GM12878 (cell line): ENCODE measurements around the gene COL1A1. TPM values are rescaled to one million over a fixed set of nuclear protein-coding genes. Genes with fewer than 3 reads are reported as not detected.

ENCODE experiments used
- ATAC-seq: fragments of 200-7000 bp; cut with Tn5 transposase; 3 replicates; pipeline ENCODE4 v1.9.1; 2020; ENCODE audit warnings: mild to moderate bottlenecking, moderate library complexity
- BruUV-seq: library from RNA; stranded (reverse); fragments of 400-500 nt; replicated peaks from 2 replicates; lab custom pipeline; 2021; lab: Mats Ljungman, UMichigan
- CTCF ChIA-PET: fragments of 300-600 bp; sonication (Branson Sonifier 250); formaldehyde crosslinking; extraction: SDS; loops from one replicate; lab custom pipeline; 2021; ENCODE audit warnings: inconsistent platforms; lab: Yijun Ruan, JAX
- POLR2A ChIA-PET: fragments of 350-600 bp; formaldehyde crosslinking; extraction: SDS; loops from one replicate; lab custom pipeline; 2021; ENCODE audit warnings: inconsistent platforms; lab: Charles Lee
- RAD21 ChIA-PET: fragments of 300-600 bp; sonication (Branson Sonifier 250); formaldehyde crosslinking; loops from one replicate; lab custom pipeline; 2023; ENCODE audit warnings: antibody characterized with exemption; ENCODE audit not compliant: unreplicated experiment; lab: Charles Lee
- SMC1A ChIA-PET: fragments of 300-600 bp; sonication (Branson Sonifier 250); formaldehyde crosslinking; loops from one replicate; lab custom pipeline; 2023; ENCODE audit not compliant: unreplicated experiment, uncharacterized antibody; lab: Charles Lee
- DNase-seq: peaks from one replicate; pipeline ENCODE4 v3.0.0-alpha.2; 2011; ENCODE audit warnings: low read depth, low spot score
- FAIRE-seq: peaks from 3 replicates; lab custom pipeline; 2011; peaks lifted over from hg19 to GRCh38; lab: Jason Lieb, UNC
- H2AFZ ChIP-seq: 2 replicates; pipeline ENCODE4 v1.6.0; 2011; ENCODE audit warnings: low read depth, low read length, control low read depth; ENCODE audit not compliant: control insufficient read depth
- H3K27ac ChIP-seq: 2 replicates; pipeline ENCODE4 v1.5.1; 2011; ENCODE audit warnings: control low read depth; ENCODE audit not compliant: control insufficient read depth, insufficient read depth
- H3K27me3 ChIP-seq, 2 experiments: replicated peaks in 1 of 2; 2 replicates each; pipeline versions ENCODE4 v1.6.0 to v1.6.1; 2011; ENCODE audit warnings: low read length in 1 of 2; ENCODE audit not compliant: control insufficient read depth in 2 of 2, insufficient read depth in 2 of 2
- H3K36me3 ChIP-seq, 2 experiments: 2 replicates each; pipeline ENCODE4 v1.5.1; 2011; ENCODE audit warnings: low read length in 1 of 2; ENCODE audit not compliant: control insufficient read depth in 2 of 2, insufficient read depth in 2 of 2
- H3K4me1 ChIP-seq: 2 replicates; pipeline ENCODE4 v1.6.1; 2011; ENCODE audit warnings: mild to moderate bottlenecking, low read length, moderate library complexity, mixed read lengths; ENCODE audit not compliant: control insufficient read depth, insufficient read depth
- H3K4me2 ChIP-seq: 2 replicates; pipeline ENCODE4 v1.6.0; 2011; ENCODE audit warnings: control low read depth; ENCODE audit not compliant: control insufficient read depth, insufficient read depth
- H3K4me3 ChIP-seq: fragments of 200-600 bp; sonication (generic); 2 replicates; pipeline ENCODE4 v1.5.1; 2016
- H3K79me2 ChIP-seq: 2 replicates; pipeline ENCODE4 v1.6.0; 2011; ENCODE audit warnings: low read length; ENCODE audit not compliant: control insufficient read depth, insufficient read depth
- H3K9ac ChIP-seq: 2 replicates; pipeline ENCODE4 v1.8.0; 2011; ENCODE audit warnings: low read length, control low read depth, mixed read lengths; ENCODE audit not compliant: control insufficient read depth, insufficient read depth
- H3K9me3 ChIP-seq: replicated peaks from 3 replicates; pipeline ENCODE4 v1.5.1; 2011; ENCODE audit warnings: mild to moderate bottlenecking, low read length; ENCODE audit not compliant: control insufficient read depth, insufficient read depth
- H4K20me1 ChIP-seq: 2 replicates; pipeline ENCODE4 v1.6.0; 2011; ENCODE audit not compliant: control insufficient read depth, insufficient read depth
- CBFB ChIP-seq: IDR thresholded peaks from 2 replicates; pipeline ENCODE4 v1.6.1; 2016; ENCODE audit warnings: antibody characterized with exemption, low read depth
- FOXK2 ChIP-seq: fragments of 450-650 bp; IDR thresholded peaks from 2 replicates; pipeline ENCODE4 v1.6.1; 2017; ENCODE audit warnings: mild to moderate bottlenecking, moderate library complexity
- NFIC ChIP-seq: IDR thresholded peaks from 2 replicates; pipeline ENCODE4 v1.6.1; 2012; ENCODE audit warnings: low read depth, mild to moderate bottlenecking, inconsistent platforms, low read length, moderate library complexity
- STAT1 ChIP-seq: fragments of 450-650 bp; conservative IDR thresholded peaks from 2 replicates; pipeline ENCODE4 v1.6.1; 2014; ENCODE audit warnings: antibody characterized with exemption, mild to moderate bottlenecking
- WGBS: methylation state at CpG from one replicate; pipeline ENCODE4 v1.1.6; 2016; ENCODE audit warnings: low lambda C conversion rate; ENCODE audit not compliant: insufficient replicate concordance, insufficient coverage; ENCODE audit errors: missing lambda C conversion rate; 5-methylcytosine and 5-hydroxymethylcytosine counted together
- in situ Hi-C: fragments of 300-500 bp; cut with MboI; formaldehyde crosslinking; loops from 9 replicates; pipeline ENCODE4 v1.14.3; 2018; ENCODE audit warnings: mixed read lengths
- intact Hi-C: fragments of 100-400 bp; cut with micrococcal nuclease; formaldehyde crosslinking; loops from one replicate; pipeline ENCODE4 v1.14.2; 2022; ENCODE audit not compliant: unreplicated experiment
- polyA plus RNA-seq, 11 experiments: library from polyadenylated mRNA; depleted of rRNA in 4 of 11; unstranded in 6 of 11; stranded (reverse) in 5 of 11; fragments of >200 nt; fragmentation: Nextera tagmentation in 4 of 11; fragmentation: Illumina TruSeq in 1 of 11; extraction: Ambion mirVana in 4 of 11; extraction: Trizol in 1 of 11; gene quantifications; 1 replicate in 1 of 11; 2 replicates in 10 of 11; pipeline versions ENCODE4 v1.2.1 to v1.2.3, GENCODE V29; 2011 to 2016; ENCODE audit warnings: inconsistent platforms in 2 of 11, missing spikeins in 2 of 11, low read depth in 1 of 11
- total RNA-seq, 4 experiments: library from RNA; depleted of rRNA in 3 of 4; stranded (reverse); fragments of >200 nt in 3 of 4; fragmentation: Illumina TruSeq in 1 of 4; extraction: Trizol in 1 of 4; gene quantifications; 2 replicates each; pipeline versions ENCODE4 v1.2.1 to v1.2.3, GENCODE V29; 2013 to 2021
- TF ChIP-seq, protein P1 (sequence below): fragments of 450-650 bp; formaldehyde crosslinking; IDR thresholded peaks from 2 replicates; pipeline ENCODE4 v1.4.0; 2020; ENCODE audit warnings: mild to moderate bottlenecking, moderate library complexity
- TF ChIP-seq, protein P2 (sequence below): fragments of 450-650 bp; IDR thresholded peaks from 2 replicates; pipeline ENCODE4 v1.6.1; 2016; ENCODE audit warnings: mild to moderate bottlenecking
- TF ChIP-seq, protein P3 (sequence below): fragments of 450-650 bp; IDR thresholded peaks from 2 replicates; pipeline ENCODE4 v1.6.1; 2017; ENCODE audit warnings: borderline replicate concordance
- TF ChIP-seq, protein P4 (sequence below): fragments of 450-650 bp; IDR thresholded peaks from 2 replicates; pipeline ENCODE4 v1.6.1; 2017; ENCODE audit warnings: mild to moderate bottlenecking, moderate library complexity
- TF ChIP-seq, protein P5 (sequence below): fragments of 450-650 bp; formaldehyde crosslinking; IDR thresholded peaks from 2 replicates; pipeline ENCODE4 v1.5.0; 2022; ENCODE audit warnings: mild to moderate bottlenecking, missing genetic modification characterization

Gene COL1A1
- total and polyA plus RNA-seq, 10 of the 15 experiments (the other 5 are each of a cell fraction or from before 2014, with no cell fraction given), result 0.18 to 7.7 (median 2.3) TPM

DNA sequence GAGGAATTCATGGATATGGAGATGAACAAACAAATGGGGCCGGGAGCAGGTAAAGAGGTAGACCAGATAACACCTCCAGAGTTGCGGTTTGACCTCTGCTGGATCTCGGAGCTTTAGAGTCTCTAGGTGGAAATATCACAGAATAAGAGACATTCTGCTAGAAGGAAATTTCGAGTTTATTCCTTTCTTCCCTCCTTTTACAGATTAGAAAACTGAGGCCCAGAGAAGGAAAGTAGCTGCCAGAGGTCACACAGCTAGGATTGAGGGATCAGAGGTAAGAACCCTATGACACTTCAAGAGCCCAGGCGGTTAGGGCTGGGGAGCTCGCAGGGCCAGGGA is 7.7 kb upstream of the COL1A1 start:
- no peaks in the 10 kb centered on the region for H3K36me3 ChIP-seq
- H3K27me3 ChIP-seq, result peaks cover 6% of the 10 kb centered on the region in 2 experiments; a peak in 2 of 4 replicates
- intact Hi-C loops (no loop called here), in situ Hi-C loops (loop anchor here (5.0 kb wide), 1 partner anchor 63 kb away; the partner anchor contains the start of gene TMEM92)
- ChIA-PET RAD21 (interaction anchor here (1.6 to 2.5 kb wide), 2 partner anchors 9 to 65 kb away, joined by 4 to 9 read pairs; partner anchors contain the start of genes COL1A1 and TMEM92), CTCF (interaction anchor here (5.9 kb wide), 1 partner anchor 8 kb away, joined by 68 read pairs; the partner anchor contains the start of gene COL1A1), SMC1A (interaction anchor here (1.0 kb wide), 1 partner anchor 82 kb away, joined by 3 read pairs; no protein-coding TSS in a partner anchor), POLR2A (no interaction called here)
- H2AFZ ChIP-seq, result no peak overlapping the region
- no TSS peak for BruUV-seq
- no peaks in the 10 kb centered on the region for H4K20me1 ChIP-seq
- H3K4me2 ChIP-seq, result no peak overlapping the region
- H3K9me3 ChIP-seq, result no peaks in the 10 kb centered on the region
- no peaks in the 10 kb centered on the region for H3K79me2 ChIP-seq
- H3K9ac ChIP-seq, result no peak overlapping the region
- FAIRE-seq, result no peak
- no peak overlapping the region for H3K27ac ChIP-seq
- no peak for DNase-seq
- H3K4me3 ChIP-seq, result no peak overlapping the region
- H3K4me1 ChIP-seq, result peaks cover 12% of the 10 kb centered on the region
- ATAC-seq, result no peak
- WGBS, result 31% methylated on average over 6 of the region's 6 CpGs
- TF ChIP-seq, protein P1, sequence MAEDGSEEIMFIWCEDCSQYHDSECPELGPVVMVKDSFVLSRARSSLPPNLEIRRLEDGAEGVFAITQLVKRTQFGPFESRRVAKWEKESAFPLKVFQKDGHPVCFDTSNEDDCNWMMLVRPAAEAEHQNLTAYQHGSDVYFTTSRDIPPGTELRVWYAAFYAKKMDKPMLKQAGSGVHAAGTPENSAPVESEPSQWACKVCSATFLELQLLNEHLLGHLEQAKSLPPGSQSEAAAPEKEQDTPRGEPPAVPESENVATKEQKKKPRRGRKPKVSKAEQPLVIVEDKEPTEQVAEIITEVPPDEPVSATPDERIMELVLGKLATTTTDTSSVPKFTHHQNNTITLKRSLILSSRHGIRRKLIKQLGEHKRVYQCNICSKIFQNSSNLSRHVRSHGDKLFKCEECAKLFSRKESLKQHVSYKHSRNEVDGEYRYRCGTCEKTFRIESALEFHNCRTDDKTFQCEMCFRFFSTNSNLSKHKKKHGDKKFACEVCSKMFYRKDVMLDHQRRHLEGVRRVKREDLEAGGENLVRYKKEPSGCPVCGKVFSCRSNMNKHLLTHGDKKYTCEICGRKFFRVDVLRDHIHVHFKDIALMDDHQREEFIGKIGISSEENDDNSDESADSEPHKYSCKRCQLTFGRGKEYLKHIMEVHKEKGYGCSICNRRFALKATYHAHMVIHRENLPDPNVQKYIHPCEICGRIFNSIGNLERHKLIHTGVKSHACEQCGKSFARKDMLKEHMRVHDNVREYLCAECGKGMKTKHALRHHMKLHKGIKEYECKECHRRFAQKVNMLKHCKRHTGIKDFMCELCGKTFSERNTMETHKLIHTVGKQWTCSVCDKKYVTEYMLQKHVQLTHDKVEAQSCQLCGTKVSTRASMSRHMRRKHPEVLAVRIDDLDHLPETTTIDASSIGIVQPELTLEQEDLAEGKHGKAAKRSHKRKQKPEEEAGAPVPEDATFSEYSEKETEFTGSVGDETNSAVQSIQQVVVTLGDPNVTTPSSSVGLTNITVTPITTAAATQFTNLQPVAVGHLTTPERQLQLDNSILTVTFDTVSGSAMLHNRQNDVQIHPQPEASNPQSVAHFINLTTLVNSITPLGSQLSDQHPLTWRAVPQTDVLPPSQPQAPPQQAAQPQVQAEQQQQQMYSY (CRISPR knock-in tag), result no peak
- TF ChIP-seq, protein P2, sequence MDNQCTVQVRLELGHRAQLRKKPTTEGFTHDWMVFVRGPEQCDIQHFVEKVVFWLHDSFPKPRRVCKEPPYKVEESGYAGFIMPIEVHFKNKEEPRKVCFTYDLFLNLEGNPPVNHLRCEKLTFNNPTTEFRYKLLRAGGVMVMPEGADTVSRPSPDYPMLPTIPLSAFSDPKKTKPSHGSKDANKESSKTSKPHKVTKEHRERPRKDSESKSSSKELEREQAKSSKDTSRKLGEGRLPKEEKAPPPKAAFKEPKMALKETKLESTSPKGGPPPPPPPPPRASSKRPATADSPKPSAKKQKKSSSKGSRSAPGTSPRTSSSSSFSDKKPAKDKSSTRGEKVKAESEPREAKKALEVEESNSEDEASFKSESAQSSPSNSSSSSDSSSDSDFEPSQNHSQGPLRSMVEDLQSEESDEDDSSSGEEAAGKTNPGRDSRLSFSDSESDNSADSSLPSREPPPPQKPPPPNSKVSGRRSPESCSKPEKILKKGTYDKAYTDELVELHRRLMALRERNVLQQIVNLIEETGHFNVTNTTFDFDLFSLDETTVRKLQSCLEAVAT, result no peak
- TF ChIP-seq FOXK2 (no peak), STAT1 (no peak), NFIC (no peak), CBFB (no peak)
- TF ChIP-seq, protein P3, sequence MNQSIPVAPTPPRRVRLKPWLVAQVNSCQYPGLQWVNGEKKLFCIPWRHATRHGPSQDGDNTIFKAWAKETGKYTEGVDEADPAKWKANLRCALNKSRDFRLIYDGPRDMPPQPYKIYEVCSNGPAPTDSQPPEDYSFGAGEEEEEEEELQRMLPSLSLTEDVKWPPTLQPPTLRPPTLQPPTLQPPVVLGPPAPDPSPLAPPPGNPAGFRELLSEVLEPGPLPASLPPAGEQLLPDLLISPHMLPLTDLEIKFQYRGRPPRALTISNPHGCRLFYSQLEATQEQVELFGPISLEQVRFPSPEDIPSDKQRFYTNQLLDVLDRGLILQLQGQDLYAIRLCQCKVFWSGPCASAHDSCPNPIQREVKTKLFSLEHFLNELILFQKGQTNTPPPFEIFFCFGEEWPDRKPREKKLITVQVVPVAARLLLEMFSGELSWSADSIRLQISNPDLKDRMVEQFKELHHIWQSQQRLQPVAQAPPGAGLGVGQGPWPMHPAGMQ, result no peak
- TF ChIP-seq, protein P4, sequence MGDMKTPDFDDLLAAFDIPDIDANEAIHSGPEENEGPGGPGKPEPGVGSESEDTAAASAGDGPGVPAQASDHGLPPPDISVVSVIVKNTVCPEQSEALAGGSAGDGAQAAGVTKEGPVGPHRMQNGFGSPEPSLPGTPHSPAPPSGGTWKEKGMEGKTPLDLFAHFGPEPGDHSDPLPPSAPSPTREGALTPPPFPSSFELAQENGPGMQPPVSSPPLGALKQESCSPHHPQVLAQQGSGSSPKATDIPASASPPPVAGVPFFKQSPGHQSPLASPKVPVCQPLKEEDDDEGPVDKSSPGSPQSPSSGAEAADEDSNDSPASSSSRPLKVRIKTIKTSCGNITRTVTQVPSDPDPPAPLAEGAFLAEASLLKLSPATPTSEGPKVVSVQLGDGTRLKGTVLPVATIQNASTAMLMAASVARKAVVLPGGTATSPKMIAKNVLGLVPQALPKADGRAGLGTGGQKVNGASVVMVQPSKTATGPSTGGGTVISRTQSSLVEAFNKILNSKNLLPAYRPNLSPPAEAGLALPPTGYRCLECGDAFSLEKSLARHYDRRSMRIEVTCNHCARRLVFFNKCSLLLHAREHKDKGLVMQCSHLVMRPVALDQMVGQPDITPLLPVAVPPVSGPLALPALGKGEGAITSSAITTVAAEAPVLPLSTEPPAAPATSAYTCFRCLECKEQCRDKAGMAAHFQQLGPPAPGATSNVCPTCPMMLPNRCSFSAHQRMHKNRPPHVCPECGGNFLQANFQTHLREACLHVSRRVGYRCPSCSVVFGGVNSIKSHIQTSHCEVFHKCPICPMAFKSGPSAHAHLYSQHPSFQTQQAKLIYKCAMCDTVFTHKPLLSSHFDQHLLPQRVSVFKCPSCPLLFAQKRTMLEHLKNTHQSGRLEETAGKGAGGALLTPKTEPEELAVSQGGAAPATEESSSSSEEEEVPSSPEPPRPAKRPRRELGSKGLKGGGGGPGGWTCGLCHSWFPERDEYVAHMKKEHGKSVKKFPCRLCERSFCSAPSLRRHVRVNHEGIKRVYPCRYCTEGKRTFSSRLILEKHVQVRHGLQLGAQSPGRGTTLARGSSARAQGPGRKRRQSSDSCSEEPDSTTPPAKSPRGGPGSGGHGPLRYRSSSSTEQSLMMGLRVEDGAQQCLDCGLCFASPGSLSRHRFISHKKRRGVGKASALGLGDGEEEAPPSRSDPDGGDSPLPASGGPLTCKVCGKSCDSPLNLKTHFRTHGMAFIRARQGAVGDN, result no peak
- TF ChIP-seq, protein P5, sequence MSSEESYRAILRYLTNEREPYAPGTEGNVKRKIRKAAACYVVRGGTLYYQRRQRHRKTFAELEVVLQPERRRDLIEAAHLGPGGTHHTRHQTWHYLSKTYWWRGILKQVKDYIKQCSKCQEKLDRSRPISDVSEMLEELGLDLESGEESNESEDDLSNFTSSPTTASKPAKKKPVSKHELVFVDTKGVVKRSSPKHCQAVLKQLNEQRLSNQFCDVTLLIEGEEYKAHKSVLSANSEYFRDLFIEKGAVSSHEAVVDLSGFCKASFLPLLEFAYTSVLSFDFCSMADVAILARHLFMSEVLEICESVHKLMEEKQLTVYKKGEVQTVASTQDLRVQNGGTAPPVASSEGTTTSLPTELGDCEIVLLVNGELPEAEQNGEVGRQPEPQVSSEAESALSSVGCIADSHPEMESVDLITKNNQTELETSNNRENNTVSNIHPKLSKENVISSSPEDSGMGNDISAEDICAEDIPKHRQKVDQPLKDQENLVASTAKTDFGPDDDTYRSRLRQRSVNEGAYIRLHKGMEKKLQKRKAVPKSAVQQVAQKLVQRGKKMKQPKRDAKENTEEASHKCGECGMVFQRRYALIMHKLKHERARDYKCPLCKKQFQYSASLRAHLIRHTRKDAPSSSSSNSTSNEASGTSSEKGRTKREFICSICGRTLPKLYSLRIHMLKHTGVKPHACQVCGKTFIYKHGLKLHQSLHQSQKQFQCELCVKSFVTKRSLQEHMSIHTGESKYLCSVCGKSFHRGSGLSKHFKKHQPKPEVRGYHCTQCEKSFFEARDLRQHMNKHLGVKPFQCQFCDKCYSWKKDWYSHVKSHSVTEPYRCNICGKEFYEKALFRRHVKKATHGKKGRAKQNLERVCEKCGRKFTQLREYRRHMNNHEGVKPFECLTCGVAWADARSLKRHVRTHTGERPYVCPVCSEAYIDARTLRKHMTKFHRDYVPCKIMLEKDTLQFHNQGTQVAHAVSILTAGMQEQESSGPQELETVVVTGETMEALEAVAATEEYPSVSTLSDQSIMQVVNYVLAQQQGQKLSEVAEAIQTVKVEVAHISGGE, result no peak
